DOHH2 (cell line): Measurements from ENCODE around the gene PCSK5.

Source experiments
- H3F3A ChIP-seq: fragments of 200-600 bp; sonication (generic), shearing (Covaris generic); 2 replicates; pipeline ENCODE4 v1.6.0; 2016; ENCODE audit warnings: antibody characterized with exemption, mild to moderate bottlenecking; ENCODE audit not compliant: control insufficient read depth, insufficient read depth
- H3K27ac ChIP-seq: fragments of 200-600 bp; sonication (generic); 2 replicates; pipeline ENCODE4 v1.5.1; 2014; ENCODE audit warnings: low read depth, mild to moderate bottlenecking, low read length, moderate library complexity
- H3K27me3 ChIP-seq: fragments of 200-600 bp; sonication (generic); 2 replicates; pipeline ENCODE4 v1.6.1; 2014; ENCODE audit warnings: mild to moderate bottlenecking, low read length, mixed read lengths; ENCODE audit not compliant: control insufficient read depth
- H3K36me3 ChIP-seq: fragments of 200-600 bp; sonication (generic); 2 replicates; pipeline ENCODE4 v1.6.1; 2014; ENCODE audit warnings: mild to moderate bottlenecking, low read length, moderate library complexity, mixed read lengths; ENCODE audit not compliant: control insufficient read depth
- H3K4me1 ChIP-seq: fragments of 200-600 bp; sonication (generic); 2 replicates; pipeline ENCODE4 v1.6.1; 2014; ENCODE audit warnings: mild to moderate bottlenecking, low read length, mixed read lengths; ENCODE audit not compliant: control insufficient read depth
- H3K4me2 ChIP-seq: fragments of 200-600 bp; sonication (generic); 2 replicates; pipeline ENCODE4 v1.6.0; 2014; ENCODE audit warnings: mild to moderate bottlenecking, low read length, moderate library complexity
- H3K4me3 ChIP-seq: fragments of 200-600 bp; sonication (generic); 2 replicates; pipeline ENCODE4 v1.5.1; 2014; ENCODE audit warnings: mild to moderate bottlenecking, low read length, mixed read lengths
- H3K79me2 ChIP-seq: fragments of 200-600 bp; sonication (generic); 2 replicates; pipeline ENCODE4 v1.6.1; 2014; ENCODE audit warnings: mild to moderate bottlenecking, low read length, mixed read lengths; ENCODE audit not compliant: control insufficient read depth
- H3K9me2 ChIP-seq: fragments of 200-600 bp; sonication (generic); replicated peaks from 2 replicates; pipeline ENCODE4 v1.6.1; 2014; ENCODE audit warnings: mild to moderate bottlenecking, low read length, mixed read lengths; ENCODE audit not compliant: control insufficient read depth
- H3K9me3 ChIP-seq: fragments of 200-600 bp; sonication (generic); 2 replicates; pipeline ENCODE4 v1.6.1; 2014; ENCODE audit warnings: antibody characterized with exemption, low read length, mixed read lengths; ENCODE audit not compliant: control insufficient read depth, insufficient read depth
- H4K20me1 ChIP-seq: fragments of 200-600 bp; sonication (generic); 2 replicates; pipeline ENCODE4 v1.6.0; 2014; ENCODE audit warnings: low read depth, mild to moderate bottlenecking, antibody characterized with exemption, low read length, moderate library complexity; ENCODE audit not compliant: control insufficient read depth, insufficient read depth
- EZH2phosphoT487 ChIP-seq: fragments of 200-600 bp; sonication (generic); IDR thresholded peaks from 2 replicates; pipeline ENCODE4 v1.6.1; 2017; ENCODE audit warnings: borderline replicate concordance, mild to moderate bottlenecking, antibody characterized with exemption, low read length, moderate library complexity, mixed read lengths
- TF ChIP-seq, protein P1 (sequence below): fragments of 200-600 bp; sonication (generic); IDR thresholded peaks from one replicate; pipeline ENCODE4 v1.5.1; 2014; ENCODE audit warnings: antibody characterized with exemption, mild to moderate bottlenecking, low read depth, low read length; ENCODE audit not compliant: poor library complexity, severe bottlenecking

The PCSK5 gene

DNA sequence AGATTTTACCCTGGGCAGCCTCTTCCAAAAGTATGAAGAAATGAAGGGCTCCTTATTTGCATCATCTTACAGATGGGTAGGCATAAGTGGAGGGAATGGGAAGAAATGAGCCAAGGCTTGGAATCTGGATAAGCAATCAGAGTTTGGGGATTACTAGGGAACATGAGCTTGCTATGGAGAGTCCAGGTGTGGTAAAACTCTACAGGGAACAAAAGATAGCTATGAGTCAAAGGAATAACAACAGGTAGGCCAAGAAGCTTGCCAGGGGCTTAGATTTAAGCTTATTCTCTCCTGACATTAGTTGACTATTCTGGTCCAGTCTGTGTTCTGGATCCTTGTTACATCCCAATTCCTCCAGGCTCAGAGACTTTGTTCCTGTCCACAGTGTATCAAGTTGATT lies 487.3 kb downstream of the PCSK5 start:
- TF ChIP-seq EZH2phosphoT487, result no peak
- TF ChIP-seq, protein P1, sequence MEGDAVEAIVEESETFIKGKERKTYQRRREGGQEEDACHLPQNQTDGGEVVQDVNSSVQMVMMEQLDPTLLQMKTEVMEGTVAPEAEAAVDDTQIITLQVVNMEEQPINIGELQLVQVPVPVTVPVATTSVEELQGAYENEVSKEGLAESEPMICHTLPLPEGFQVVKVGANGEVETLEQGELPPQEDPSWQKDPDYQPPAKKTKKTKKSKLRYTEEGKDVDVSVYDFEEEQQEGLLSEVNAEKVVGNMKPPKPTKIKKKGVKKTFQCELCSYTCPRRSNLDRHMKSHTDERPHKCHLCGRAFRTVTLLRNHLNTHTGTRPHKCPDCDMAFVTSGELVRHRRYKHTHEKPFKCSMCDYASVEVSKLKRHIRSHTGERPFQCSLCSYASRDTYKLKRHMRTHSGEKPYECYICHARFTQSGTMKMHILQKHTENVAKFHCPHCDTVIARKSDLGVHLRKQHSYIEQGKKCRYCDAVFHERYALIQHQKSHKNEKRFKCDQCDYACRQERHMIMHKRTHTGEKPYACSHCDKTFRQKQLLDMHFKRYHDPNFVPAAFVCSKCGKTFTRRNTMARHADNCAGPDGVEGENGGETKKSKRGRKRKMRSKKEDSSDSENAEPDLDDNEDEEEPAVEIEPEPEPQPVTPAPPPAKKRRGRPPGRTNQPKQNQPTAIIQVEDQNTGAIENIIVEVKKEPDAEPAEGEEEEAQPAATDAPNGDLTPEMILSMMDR, result no peak
- Histone ChIP-seq H3F3A (no peaks in the 10 kb centered on the region), H3K4me1 (no peaks in the 10 kb centered on the region), H3K27ac (no peak overlapping the region), H4K20me1 (no peaks in the 10 kb centered on the region), H3K36me3 (no peaks in the 10 kb centered on the region), H3K4me3 (no peak overlapping the region), H3K27me3 (peaks cover 10% of the 10 kb centered on the region), H3K79me2 (no peaks in the 10 kb centered on the region), H3K9me3 (no peaks in the 10 kb centered on the region), H3K9me2 (no peaks in the 10 kb centered on the region), H3K4me2 (no peak overlapping the region)

DNA sequence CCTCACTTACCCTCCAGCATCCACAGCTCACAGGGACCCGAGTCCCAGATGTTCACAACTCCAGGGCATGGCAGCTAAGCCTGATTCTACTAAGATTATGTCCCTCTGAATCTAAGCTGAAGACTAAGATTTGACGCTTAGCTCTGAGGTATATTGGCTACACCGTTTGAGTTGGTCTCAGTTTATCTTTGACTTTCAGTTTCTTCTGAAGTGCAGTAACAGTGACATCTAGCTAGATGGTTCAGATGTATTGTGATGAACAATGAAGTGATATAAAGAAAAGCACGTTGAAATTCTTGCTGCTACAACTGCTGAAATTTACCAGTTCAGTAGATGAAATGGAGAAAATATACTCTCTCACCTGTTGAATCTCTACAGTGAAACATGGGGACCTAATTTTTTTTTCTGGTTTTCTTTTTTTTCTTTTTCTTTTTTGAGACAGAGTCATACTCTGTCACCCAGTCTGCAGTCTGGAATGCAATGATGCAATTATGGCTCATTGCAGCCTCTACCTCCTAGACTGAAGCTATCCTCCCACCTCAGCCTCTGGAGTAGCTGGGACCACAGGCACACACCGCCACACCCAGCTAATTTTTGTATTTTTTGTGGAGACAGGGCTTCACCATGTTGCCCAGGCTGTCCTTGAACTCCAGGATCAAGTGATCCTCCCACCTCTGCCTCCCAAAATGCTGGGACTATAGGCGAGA lies 488.0 kb downstream of the PCSK5 start:
- Histone ChIP-seq H3F3A (no peaks in the 10 kb centered on the region), H3K9me3 (no peaks in the 10 kb centered on the region), H3K27me3 (peaks cover 5% of the 10 kb centered on the region; the same call in 1 of the 2 replicates), H4K20me1 (no peaks in the 10 kb centered on the region), H3K4me1 (no peaks in the 10 kb centered on the region), H3K9me2 (no peaks in the 10 kb centered on the region), H3K36me3 (no peaks in the 10 kb centered on the region), H3K4me2 (no peak overlapping the region), H3K79me2 (no peaks in the 10 kb centered on the region), H3K27ac (no peak overlapping the region), H3K4me3 (no peak overlapping the region)
- no peak for TF ChIP-seq EZH2phosphoT487
- TF ChIP-seq, protein P1, result no peak

- no peak overlapping the region for H3K27ac ChIP-seq
Measured at GRCh38 chr9:76379494-76379893, 489.0 kb downstream of the PCSK5 start.

More at GRCh38 chr9:76379494-76379893, 489.0 kb downstream of the PCSK5 start:
- H3K27me3 ChIP-seq, result peaks cover 3% of the 10 kb centered on the region; the same call in 1 of the 2 replicates
- no peak overlapping the region for H3K4me3 ChIP-seq
- H4K20me1 ChIP-seq, result no peaks in the 10 kb centered on the region
- H3K4me2 ChIP-seq, result no peak overlapping the region
- H3K9me2 ChIP-seq, result no peaks in the 10 kb centered on the region
- H3K4me1 ChIP-seq, result no peaks in the 10 kb centered on the region
- H3F3A ChIP-seq, result no peaks in the 10 kb centered on the region
- peaks cover 3% of the 10 kb centered on the region; the same call in 1 of the 2 replicates for H3K36me3 ChIP-seq
- H3K9me3 ChIP-seq, result no peaks in the 10 kb centered on the region
- no peak for TF ChIP-seq EZH2phosphoT487
- TF ChIP-seq, protein P1, result no peak
- no peaks in the 10 kb centered on the region for H3K79me2 ChIP-seq
